OCI-LY7 (cell line): ENCODE data around the gene RFNG. TPM values are rescaled to one million over a fixed set of nuclear protein-coding genes. Genes with fewer than 3 reads are reported as not detected.

Experiments
- BruUV-seq: library from RNA; stranded (reverse); fragments of 400-500 nt; replicated peaks from 2 replicates; lab custom pipeline; 2021; lab: Mats Ljungman, UMichigan
- CTCF ChIA-PET: fragments of 300-600 bp; sonication (Branson Sonifier 250); formaldehyde crosslinking; loops from one replicate; lab custom pipeline; 2022; ENCODE audit warnings: antibody characterized with exemption; ENCODE audit not compliant: unreplicated experiment; lab: Charles Lee
- POLR2A ChIA-PET: fragments of 300-600 bp; sonication (Branson Sonifier 250); formaldehyde crosslinking; loops from one replicate; lab custom pipeline; 2022; ENCODE audit warnings: antibody characterized with exemption; lab: Charles Lee
- DNase-seq: peaks from one replicate; pipeline ENCODE4 v3.0.0-alpha.2; 2015; ENCODE audit warnings: low spot score
- H2AFZ ChIP-seq: fragments of 200-600 bp; sonication (generic), shearing (Covaris generic); 2 replicates; pipeline ENCODE4 v1.6.1; 2014; ENCODE audit warnings: mild to moderate bottlenecking, antibody characterized with exemption, low read length, moderate library complexity
- H3K27ac ChIP-seq: fragments of 200-600 bp; sonication (generic); 2 replicates; pipeline ENCODE4 v1.5.1; 2014; ENCODE audit warnings: mixed run types, low read depth, mild to moderate bottlenecking, moderate library complexity, low read length, inconsistent platforms; ENCODE audit not compliant: poor library complexity, severe bottlenecking
- H3K36me3 ChIP-seq: fragments of 200-600 bp; sonication (generic); 2 replicates; pipeline ENCODE4 v1.6.1; 2014; ENCODE audit warnings: mild to moderate bottlenecking, antibody characterized with exemption, low read length, moderate library complexity, mixed read lengths; ENCODE audit not compliant: insufficient read depth
- H3K4me1 ChIP-seq: fragments of 200-600 bp; sonication (generic); 2 replicates; pipeline ENCODE4 v1.5.1; 2014; ENCODE audit warnings: mild to moderate bottlenecking, low read length; ENCODE audit not compliant: insufficient read depth, poor library complexity, severe bottlenecking
- H3K4me2 ChIP-seq: fragments of 200-600 bp; sonication (generic); 2 replicates; pipeline ENCODE4 v1.6.1; 2014; ENCODE audit warnings: mild to moderate bottlenecking, low read length
- H3K4me3 ChIP-seq: fragments of 200-600 bp; sonication (generic); 2 replicates; pipeline ENCODE4 v1.5.1; 2014; ENCODE audit warnings: mild to moderate bottlenecking, low read depth, low read length; ENCODE audit not compliant: poor library complexity, severe bottlenecking
- H3K79me2 ChIP-seq: fragments of 200-600 bp; sonication (generic); 2 replicates; pipeline ENCODE4 v1.6.1; 2016; ENCODE audit warnings: low read depth, mild to moderate bottlenecking, low read length, moderate library complexity, mixed read lengths; ENCODE audit not compliant: insufficient read depth
- H3K9me2 ChIP-seq: fragments of 200-600 bp; sonication (generic); 2 replicates; pipeline ENCODE4 v1.6.1; 2016; ENCODE audit warnings: mild to moderate bottlenecking, low read length, mixed read lengths; ENCODE audit not compliant: insufficient read depth
- H3K9me3 ChIP-seq: fragments of 200-600 bp; sonication (generic); 2 replicates; pipeline ENCODE4 v1.6.1; 2014; ENCODE audit warnings: mild to moderate bottlenecking, mixed run types, low read length, mixed read lengths
- H4K20me1 ChIP-seq: fragments of 200-600 bp; sonication (generic); 2 replicates; pipeline ENCODE4 v1.6.1; 2014; ENCODE audit warnings: mild to moderate bottlenecking, antibody characterized with exemption, low read length, moderate library complexity, mixed read lengths; ENCODE audit not compliant: insufficient read depth
- CTCF ChIP-seq: fragments of 200-600 bp; sonication (generic); conservative IDR thresholded peaks from 2 replicates; pipeline ENCODE4 v1.5.1; 2014; ENCODE audit warnings: mild to moderate bottlenecking, antibody characterized with exemption, low read length, moderate library complexity, mixed read lengths
- EZH2phosphoT487 ChIP-seq: fragments of 200-600 bp; sonication (generic); IDR thresholded peaks from 2 replicates; pipeline ENCODE4 v1.6.1; 2018; ENCODE audit warnings: low read depth, borderline replicate concordance, mild to moderate bottlenecking, mixed run types, antibody characterized with exemption, low read length, moderate library complexity, mixed read lengths
- intact Hi-C: fragments of 100-400 bp; cut with micrococcal nuclease; formaldehyde crosslinking; loops from one replicate; pipeline ENCODE4 v1.10.0; 2022; ENCODE audit not compliant: unreplicated experiment
- total RNA-seq, 2 experiments: library from RNA; depleted of rRNA in 1 of 2; stranded (reverse); fragments of >200 nt in 1 of 2; shearing (Covaris generic) in 1 of 2; gene quantifications; 2 replicates each; pipeline ENCODE4 v1.2.3, GENCODE V29; 2014 to 2022

Gene RFNG
- total RNA-seq, 2 experiments from 2014 or later = 47.3 to 59.4 TPM

- no peak overlapping the region for H3K27ac ChIP-seq
- no peak overlapping the region for H2AFZ ChIP-seq
- no peaks in the 10 kb centered on the region for H4K20me1 ChIP-seq
- intact Hi-C loops = no loop called here
- H3K4me1 ChIP-seq = no peaks in the 10 kb centered on the region
- DNase-seq = no peak
- no peak overlapping the region for H3K4me3 ChIP-seq
- H3K9me3 ChIP-seq = no peaks in the 10 kb centered on the region
- peaks cover 98% of the 10 kb centered on the region for H3K36me3 ChIP-seq
- CTCF ChIA-PET = no interaction called here
- BruUV-seq = no TSS peak
- TF ChIP-seq CTCF (no peak), EZH2phosphoT487 (no peak)
- POLR2A ChIA-PET = no interaction called here
- H3K9me2 ChIP-seq = no peaks in the 10 kb centered on the region
- no peak overlapping the region for H3K4me2 ChIP-seq
- no peaks in the 10 kb centered on the region for H3K79me2 ChIP-seq
Measured at GRCh38 chr17:82082456-82082855, 30.8 kb upstream of the RFNG start.

GRCh38 chr17:82081966-82082365 lies 30.4 kb upstream of the RFNG start:
- H3K79me2 ChIP-seq = no peaks in the 10 kb centered on the region
- H4K20me1 ChIP-seq = no peaks in the 10 kb centered on the region
- no peak for DNase-seq
- CTCF ChIA-PET = no interaction called here
- H3K36me3 ChIP-seq = peaks cover 98% of the 10 kb centered on the region
- no peak overlapping the region for H2AFZ ChIP-seq
- intact Hi-C loops = no loop called here
- no peaks in the 10 kb centered on the region for H3K9me2 ChIP-seq
- no peak overlapping the region for H3K4me3 ChIP-seq
- H3K9me3 ChIP-seq = no peaks in the 10 kb centered on the region
- H3K4me2 ChIP-seq = no peak overlapping the region
- TF ChIP-seq CTCF (no peak), EZH2phosphoT487 (no peak)
- no TSS peak for BruUV-seq
- no peaks in the 10 kb centered on the region for H3K4me1 ChIP-seq
- POLR2A ChIA-PET = no interaction called here
- no peak overlapping the region for H3K27ac ChIP-seq

- CTCF ChIA-PET = interaction anchor here (0.6 kb wide), 1 partner anchor 31 kb away, joined by 3 read pairs; no protein-coding TSS in a partner anchor
- intact Hi-C loops = no loop called here
- no peak for DNase-seq
- Histone ChIP-seq H3K9me2 (no peaks in the 10 kb centered on the region), H4K20me1 (no peaks in the 10 kb centered on the region), H3K36me3 (peaks cover 98% of the 10 kb centered on the region), H3K9me3 (no peaks in the 10 kb centered on the region), H3K4me2 (no peak overlapping the region), H3K4me3 (no peak overlapping the region), H3K79me2 (no peaks in the 10 kb centered on the region), H2AFZ (no peak overlapping the region), H3K27ac (no peak overlapping the region), H3K4me1 (no peaks in the 10 kb centered on the region)
- POLR2A ChIA-PET = no interaction called here
- no TSS peak for BruUV-seq
- no peak for TF ChIP-seq CTCF
- no peak for TF ChIP-seq EZH2phosphoT487
Measured at GRCh38 chr17:82081546-82081945, 29.9 kb upstream of the RFNG start.
